Heart left ventricle (tissue), 16 donors: ENCODE results near the gene TMC6. TPM values are rescaled to one million over a fixed set of nuclear protein-coding genes. Genes with fewer than 3 reads are reported as not detected.

Experiments used
- ATAC-seq, 4 donors: fragments of 200-7000 bp; cut with Tn5 transposase; one replicate each; pipeline ENCODE4 v1.9.1; 2020 to 2022; ENCODE audit warnings: moderate library complexity in 4 of 4, mild to moderate bottlenecking in 3 of 4, moderate number of reproducible peaks in 1 of 4
- DNase-seq, 5 donors: peaks; one replicate each; pipeline ENCODE4 v3.0.0-alpha.2; 2020
- H3K27ac ChIP-seq, 12 donors: fragments of 200-600 bp; sonication (generic) in 4 of 12; one replicate each; pipeline versions ENCODE4 v1.5.0 to v1.8.0; 2016 to 2022; ENCODE audit warnings: mild to moderate bottlenecking in 2 of 12
- H3K27me3 ChIP-seq, 9 donors: fragments of 200-600 bp; sonication (generic) in 2 of 9; one replicate each; pipeline versions ENCODE4 v1.5.1 to v1.8.0; 2016 to 2022; ENCODE audit warnings: mild to moderate bottlenecking in 3 of 9
- H3K36me3 ChIP-seq, 9 donors: fragments of 200-600 bp; sonication (generic) in 2 of 9; one replicate each; pipeline versions ENCODE4 v1.5.0 to v1.8.0; 2018 to 2022; ENCODE audit warnings: mild to moderate bottlenecking in 2 of 9
- H3K4me1 ChIP-seq, 12 donors: fragments of 200-600 bp; sonication (generic) in 4 of 12; one replicate each; pipeline versions ENCODE4 v1.5.0 to v1.8.0; 2016 to 2022; ENCODE audit warnings: mild to moderate bottlenecking in 3 of 12
- H3K4me3 ChIP-seq, 12 donors: fragments of 200-600 bp; sonication (generic) in 4 of 12; one replicate each; pipeline versions ENCODE4 v1.5.0 to v1.8.0; 2017 to 2022; ENCODE audit warnings: mild to moderate bottlenecking in 9 of 12, moderate library complexity in 4 of 12
- H3K9me3 ChIP-seq, 12 donors: fragments of 200-600 bp; sonication (generic) in 4 of 12; one replicate each; pipeline versions ENCODE4 v1.5.0 to v1.8.0; 2016 to 2022; ENCODE audit warnings: mild to moderate bottlenecking in 1 of 12
- POLR2A ChIP-seq, 2 donors: fragments of 450-650 bp; IDR thresholded peaks; one replicate each; pipeline ENCODE4 v1.6.1; 2017; ENCODE audit warnings: antibody characterized with exemption in 2 of 2, mild to moderate bottlenecking in 2 of 2, moderate library complexity in 2 of 2
- WGBS, 4 donors: extraction: QIAGEN DNeasy Blood & Tissue Kit in 2 of 4; methylation state at CpG; one replicate each; pipeline versions ENCODE4 v1.1.5 to v1.1.7; 2013 to 2018; 5-methylcytosine and 5-hydroxymethylcytosine counted together
- intact Hi-C, 10 donors: fragments of 100-400 bp; cut with DNase I; formaldehyde crosslinking; loops; one replicate each; pipeline versions ENCODE4 v1.11.1 to v1.14.2; 2022
- polyA plus RNA-seq, 2 donors: library from polyadenylated mRNA; stranded (reverse); fragments of 200-250 nt; gene quantifications; one replicate each; pipeline ENCODE4 v1.2.3, GENCODE V29; 2013
- total RNA-seq, 9 donors: library from RNA; depleted of rRNA in 2 of 9; stranded (reverse); fragments of >200 nt in 2 of 9; fragmentation: NEBNext Ultra II Directional in 3 of 9; extraction: Animal tissue kit (Norgen Biotek cat#: 25700) in 3 of 9; gene quantifications; one replicate each; pipeline versions ENCODE4 v1.1.0 to v1.2.4, GENCODE V29; 2016 to 2023
- TF ChIP-seq, protein P1 (sequence below), 12 donors: fragments of 200-600 bp; sonication (generic) in 4 of 12; IDR thresholded peaks; one replicate each; pipeline versions ENCODE4 v1.5.0 to v1.8.0; 2018 to 2022; ENCODE audit warnings: antibody characterized with exemption in 12 of 12, mild to moderate bottlenecking in 5 of 12
- donor health status: ischemic (EF 13 %, LVEDD 7.1; RV severe dilation, severe dysfunction).
- donor health status: healthy with polysubstance abuse.
- donor health status: DM: no; HTN: yes; CAD: no.
- donor health status: DM: no; HTN: no; CAD: no.
- donor health status: ischemic (EF 25% LVEDD 6.9; RV normal size, moderate dysfunction).
- donor health status: ischemic (EF 25% LVEDD 5.7; RV mildly dilated, moderate dysfunction).
- donor health status: healthy.
- donor health status: DM: yes; HTN: yes; CAD: no.
- donor health status: ischemic (EF 35%, LVEDD 5.7; RV mildly dilated, moderate dysfunction).
- donor health status: nonischemic (EF 11% LVEDD 7.7; RV severe dilation, severe dysfunction).
- donor health status: DM: yes; HTN: yes; CAD: no.
- donor health status: PGD.
- donor health status: ischemic (EF 29% LVEDD 5.4; RV normal size, mild dysfunction).
- donor health status: nonischemic (EF 23%, LVEDD 6.1; RV moderate dilation, normal function).

Gene TMC6
- total and polyA plus RNA-seq, 11 donors: 31.2 to 139 (median 69.9) TPM

DNA sequence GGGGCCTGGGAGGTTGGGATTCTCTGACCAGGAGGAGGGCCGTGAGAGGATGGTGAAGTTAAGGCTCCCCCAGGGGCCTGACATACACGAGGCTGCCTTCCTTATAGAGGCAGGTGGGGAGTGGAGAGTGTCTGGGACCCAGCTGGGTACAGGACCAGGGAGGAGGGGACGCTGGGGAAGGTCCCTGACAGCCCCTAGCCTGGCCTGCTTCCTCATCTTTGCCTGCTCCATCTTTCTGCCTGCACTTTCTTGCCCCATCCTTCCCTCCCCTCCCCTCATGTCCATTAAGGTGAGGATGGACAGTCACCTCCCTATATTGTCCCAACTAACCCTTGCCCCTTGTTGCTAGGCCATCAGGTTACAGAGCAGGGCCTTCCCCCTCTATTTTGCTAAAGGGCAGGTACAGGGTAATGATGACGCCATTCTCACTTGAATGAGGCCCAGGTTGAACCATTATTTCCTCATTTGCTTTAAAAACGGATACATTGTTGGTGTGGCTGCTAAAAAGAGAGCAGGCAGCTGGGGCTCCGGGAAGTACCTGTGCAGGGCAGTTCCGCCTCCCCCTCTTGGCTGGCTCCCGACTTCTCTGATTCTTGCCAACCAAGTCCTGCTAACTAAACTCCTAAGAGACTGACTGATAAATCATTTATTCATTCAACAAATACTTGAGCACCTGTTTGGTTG, 18.9 kb upstream of the TMC6 start:
- Histone ChIP-seq H3K9me3 (no peaks in the 10 kb centered on the region), H3K4me1 (peaks cover 11 to 46% (median 29%) of the 10 kb centered on the region in 12 donors), H3K27ac (no peak overlapping the region), H3K36me3 (peaks cover 0 to 2% (median 0%) of the 10 kb centered on the region in 9 donors), H3K27me3 (no peaks in the 10 kb centered on the region), H3K4me3 (no peak overlapping the region)
- TF ChIP-seq POLR2A (IDR thresholded peaks at IDR 0.05): no peak
- TF ChIP-seq, protein P1, sequence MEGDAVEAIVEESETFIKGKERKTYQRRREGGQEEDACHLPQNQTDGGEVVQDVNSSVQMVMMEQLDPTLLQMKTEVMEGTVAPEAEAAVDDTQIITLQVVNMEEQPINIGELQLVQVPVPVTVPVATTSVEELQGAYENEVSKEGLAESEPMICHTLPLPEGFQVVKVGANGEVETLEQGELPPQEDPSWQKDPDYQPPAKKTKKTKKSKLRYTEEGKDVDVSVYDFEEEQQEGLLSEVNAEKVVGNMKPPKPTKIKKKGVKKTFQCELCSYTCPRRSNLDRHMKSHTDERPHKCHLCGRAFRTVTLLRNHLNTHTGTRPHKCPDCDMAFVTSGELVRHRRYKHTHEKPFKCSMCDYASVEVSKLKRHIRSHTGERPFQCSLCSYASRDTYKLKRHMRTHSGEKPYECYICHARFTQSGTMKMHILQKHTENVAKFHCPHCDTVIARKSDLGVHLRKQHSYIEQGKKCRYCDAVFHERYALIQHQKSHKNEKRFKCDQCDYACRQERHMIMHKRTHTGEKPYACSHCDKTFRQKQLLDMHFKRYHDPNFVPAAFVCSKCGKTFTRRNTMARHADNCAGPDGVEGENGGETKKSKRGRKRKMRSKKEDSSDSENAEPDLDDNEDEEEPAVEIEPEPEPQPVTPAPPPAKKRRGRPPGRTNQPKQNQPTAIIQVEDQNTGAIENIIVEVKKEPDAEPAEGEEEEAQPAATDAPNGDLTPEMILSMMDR (IDR thresholded peaks at IDR 0.05): no peak
- WGBS, 4 donors: 75 to 85% (median 77%) methylated on average over 8 of the region's 8 CpGs
- ATAC-seq (no peak), DNase-seq (no peak)
- intact Hi-C loops: no loop called here

DNA sequence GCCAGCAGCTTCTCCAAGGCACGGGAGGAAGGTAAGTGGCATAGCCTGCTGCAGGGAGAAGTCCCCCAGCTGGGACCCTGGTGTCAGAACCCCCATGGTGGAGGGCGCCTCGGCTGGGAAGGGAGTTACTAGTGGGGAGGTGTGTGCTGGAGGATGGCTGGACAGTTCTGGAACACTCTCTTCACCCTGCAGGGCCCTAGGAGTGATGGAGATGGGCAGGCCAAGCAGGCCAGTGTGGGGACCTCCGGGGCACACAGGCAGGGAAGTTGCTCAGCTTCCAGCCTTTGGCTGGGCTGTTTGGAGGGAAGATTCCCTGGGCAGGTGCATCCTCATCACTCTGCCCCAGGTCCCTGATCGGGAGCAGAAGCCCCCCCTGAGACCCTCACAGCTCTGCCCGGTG, 18.3 kb upstream of the TMC6 start:
- DNase-seq (no peak), ATAC-seq (no peak)
- Histone ChIP-seq H3K27me3 (no peaks in the 10 kb centered on the region), H3K9me3 (no peaks in the 10 kb centered on the region), H3K4me3 (no peak overlapping the region), H3K4me1 (peaks cover 11 to 45% (median 29%) of the 10 kb centered on the region in 12 donors), H3K27ac (no peak overlapping the region), H3K36me3 (peaks cover 0 to 6% (median 0%) of the 10 kb centered on the region in 9 donors)
- 89 to 97% (median 93%) methylated on average over 6 of the region's 6 CpGs for WGBS, 4 donors
- TF ChIP-seq POLR2A (IDR thresholded peaks at IDR 0.05): no peak
- TF ChIP-seq, protein P1 (IDR thresholded peaks at IDR 0.05): no peak
- intact Hi-C loops: no loop called here

DNA sequence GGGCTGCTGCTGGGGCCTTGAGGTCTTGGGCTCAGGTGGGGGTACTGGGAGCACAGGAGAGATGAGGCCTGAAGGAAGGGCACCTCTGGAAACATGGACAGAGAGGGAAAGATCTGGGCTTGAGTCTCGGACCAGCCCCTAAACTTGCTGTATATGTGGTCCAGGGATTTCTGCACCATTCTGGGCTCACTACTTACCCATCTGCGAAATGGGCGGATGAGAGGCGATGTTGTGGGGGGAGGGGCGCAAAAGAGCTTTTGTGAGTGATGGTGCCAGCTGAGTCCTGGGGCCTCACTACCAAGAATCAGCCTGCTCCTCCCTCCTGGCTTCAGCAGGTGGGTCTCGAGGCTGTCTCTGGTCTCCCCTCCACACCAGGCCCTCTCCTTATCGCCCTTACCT, 17.9 kb upstream of the TMC6 start:
- DNase-seq (no peak), ATAC-seq (no peak)
- Histone ChIP-seq H3K4me3 (no peak overlapping the region), H3K9me3 (no peaks in the 10 kb centered on the region), H3K4me1 (peaks cover 11 to 41% (median 30%) of the 10 kb centered on the region in 12 donors), H3K36me3 (peaks cover 0 to 10% (median 0%) of the 10 kb centered on the region in 9 donors), H3K27me3 (no peaks in the 10 kb centered on the region), H3K27ac (no peak overlapping the region)
- 95 to 98% (median 97%) methylated on average over 7 of the region's 7 CpGs for WGBS, 4 donors
- TF ChIP-seq, protein P1 (IDR thresholded peaks at IDR 0.05): no peak
- no peak for TF ChIP-seq POLR2A (IDR thresholded peaks at IDR 0.05)
- intact Hi-C loops: no loop called here

DNA sequence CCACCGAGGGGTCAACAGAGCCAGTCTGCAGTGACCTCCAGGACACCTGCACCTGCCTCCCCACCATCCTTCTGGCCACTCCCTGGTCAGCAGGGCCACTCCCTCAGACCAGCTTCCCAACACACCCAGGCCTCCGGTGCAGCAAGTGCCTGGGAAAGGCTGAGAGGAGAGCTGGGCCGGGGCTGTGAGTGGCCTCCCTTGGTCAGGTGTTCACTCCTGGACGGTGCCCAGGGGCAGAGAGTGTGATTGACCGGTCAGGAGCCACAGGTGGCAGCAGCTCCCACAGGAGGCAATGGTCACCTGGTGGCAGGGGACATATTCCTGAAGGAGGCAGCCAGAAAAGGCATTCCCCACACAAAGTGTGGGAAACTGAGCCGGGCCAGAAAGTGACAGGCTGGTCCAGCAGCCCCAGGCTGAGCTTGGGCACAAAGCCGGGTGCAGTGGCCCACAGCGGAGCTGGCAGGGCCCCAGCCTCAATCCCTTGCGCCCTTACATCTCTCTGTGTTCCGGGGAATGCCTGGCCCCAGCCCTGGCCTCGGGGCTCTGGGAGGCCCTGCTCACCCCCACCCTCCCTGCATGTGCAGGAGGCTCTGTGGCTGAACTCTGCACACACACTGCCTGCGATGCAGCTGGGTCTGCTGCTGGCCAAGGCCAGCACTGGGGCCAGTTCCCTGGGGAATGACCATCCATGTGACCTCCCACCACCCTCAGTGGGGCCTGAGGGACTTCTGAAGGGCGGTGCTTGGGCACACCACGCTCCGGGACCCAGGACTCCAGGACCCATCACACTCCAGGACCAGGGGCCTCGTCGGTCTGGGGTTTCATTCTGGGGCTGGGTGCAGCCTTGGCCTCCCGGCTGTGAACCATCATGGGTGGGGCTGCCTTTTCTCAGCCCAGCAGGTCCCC, 16.4 kb upstream of the TMC6 start:
- intact Hi-C loops: no loop called here
- ATAC-seq (peak in 3 of 4 donors; percentile 7 to 40 (median 17)), DNase-seq (peak in 1 of 5 donors; percentile 81)
- TF ChIP-seq POLR2A (IDR thresholded peaks at IDR 0.05): no peak
- TF ChIP-seq, protein P1 (IDR thresholded peaks at IDR 0.05): no peak
- Histone ChIP-seq H3K9me3 (no peaks in the 10 kb centered on the region), H3K4me3 (peak overlapping the region in 1 of 12 donors; percentile 29), H3K27me3 (no peaks in the 10 kb centered on the region), H3K4me1 (peaks cover 11 to 46% (median 30%) of the 10 kb centered on the region in 12 donors), H3K36me3 (peaks cover 0 to 17% (median 0%) of the 10 kb centered on the region in 9 donors), H3K27ac (peak overlapping the region in 11 of 12 donors; percentile 50 to 87 (median 71))
- WGBS, 4 donors: 45 to 57% (median 49%) methylated on average over 3 to 18 of the region's 18 CpGs
